HepG2 (cell line): ENCODE data around the gene EVC. TPM values are rescaled to one million over a fixed set of nuclear protein-coding genes. Genes with fewer than 3 reads are reported as not detected.

ENCODE experiments used
- ATAC-seq: fragments of 200-7000 bp; cut with Tn5 transposase; 3 replicates; pipeline ENCODE4 v1.9.1; 2020; ENCODE audit warnings: mild to moderate bottlenecking, moderate library complexity
- BruUV-seq: library from RNA; stranded (reverse); fragments of 400-500 nt; replicated peaks from 2 replicates; lab custom pipeline; 2021; lab: Mats Ljungman, UMichigan
- CTCF ChIA-PET: fragments of 300-600 bp; formaldehyde crosslinking; extraction: SDS; loops from one replicate; lab custom pipeline; 2021; ENCODE audit warnings: low total read pairs, inconsistent platforms, low intra/inter-chr PET ratio; lab: Yijun Ruan, JAX
- POLR2A ChIA-PET: fragments of 350-600 bp; sonication (Branson Sonifier 250); formaldehyde crosslinking; loops from one replicate; lab custom pipeline; 2020; ENCODE audit warnings: antibody characterized with exemption, inconsistent platforms; lab: Yijun Ruan, JAX
- DNase-seq: peaks from one replicate; pipeline ENCODE4 v3.0.0-alpha.2; 2015; ENCODE audit warnings: low spot score
- FAIRE-seq: peaks from 3 replicates; lab custom pipeline; 2011; peaks lifted over from hg19 to GRCh38; lab: Jason Lieb, UNC
- H2AFZ ChIP-seq: one replicate; pipeline ENCODE4 v1.6.1; 2011; ENCODE audit warnings: low read length, inconsistent platforms
- H3K27ac ChIP-seq: fragments of 300-600 bp; 3 replicates; pipeline ENCODE4 v1.8.0; 2011; ENCODE audit warnings: mixed run types, mild to moderate bottlenecking, mixed read lengths, low read length, inconsistent platforms; ENCODE audit not compliant: insufficient read depth; ENCODE audit errors: extremely low read length
- H3K27me3 ChIP-seq, 2 experiments: fragments of 200-600 bp in 1 of 2; 2 replicates in 1 of 2; 3 replicates in 1 of 2; pipeline versions ENCODE4 v1.6.0 to v1.8.0; 2011; ENCODE audit warnings: low read length in 2 of 2, mild to moderate bottlenecking in 2 of 2, moderate library complexity in 2 of 2, inconsistent platforms in 1 of 2; ENCODE audit not compliant: insufficient read depth in 2 of 2, control insufficient read depth in 1 of 2
- H3K36me3 ChIP-seq, 2 experiments: fragments of 200-600 bp in 1 of 2; replicated peaks in 1 of 2; 2 replicates in 1 of 2; 3 replicates in 1 of 2; pipeline versions ENCODE4 v1.5.1 to v1.8.0; 2011; ENCODE audit warnings: low read length in 2 of 2, inconsistent platforms in 1 of 2; ENCODE audit not compliant: insufficient read depth in 2 of 2, control insufficient read depth in 1 of 2
- H3K4me1 ChIP-seq: 2 replicates; pipeline ENCODE4 v1.5.1; 2012; ENCODE audit warnings: low read length, inconsistent platforms; ENCODE audit not compliant: insufficient read depth
- H3K4me2 ChIP-seq: 2 replicates; pipeline ENCODE4 v1.6.0; 2011; ENCODE audit warnings: low read depth, low read length, inconsistent platforms
- H3K4me3 ChIP-seq, 3 experiments: fragments of 200-600 bp in 1 of 3; sonication (generic), shearing (Covaris generic) in 1 of 3; replicated peaks in 1 of 3; 2 replicates each; pipeline ENCODE4 v1.5.1; 2011 to 2016; ENCODE audit warnings: low read length in 3 of 3, inconsistent platforms in 2 of 3, low read depth in 2 of 3, mild to moderate bottlenecking in 2 of 3, control low read depth in 1 of 3, mixed read lengths in 1 of 3; ENCODE audit not compliant: insufficient read depth in 1 of 3
- H3K79me2 ChIP-seq: one replicate; pipeline ENCODE4 v1.6.1; 2011; ENCODE audit warnings: low read length, inconsistent platforms; ENCODE audit not compliant: insufficient read depth
- H3K9ac ChIP-seq: 2 replicates; pipeline ENCODE4 v1.6.0; 2011; ENCODE audit warnings: mild to moderate bottlenecking, low read depth, low read length, inconsistent platforms; ENCODE audit not compliant: insufficient read depth
- H3K9me3 ChIP-seq: 2 replicates; pipeline ENCODE4 v1.5.1; 2012; ENCODE audit warnings: mild to moderate bottlenecking, low read length
- H4K20me1 ChIP-seq: 2 replicates; pipeline ENCODE4 v1.6.0; 2011; ENCODE audit warnings: inconsistent platforms, mild to moderate bottlenecking, low read length, moderate library complexity; ENCODE audit not compliant: insufficient read depth
- ASH2L ChIP-seq: fragments of 300-600, 200-600 bp; sonication (generic); IDR thresholded peaks from 2 replicates; pipeline ENCODE4 v1.7.0; 2017; ENCODE audit warnings: low read depth, mild to moderate bottlenecking, moderate library complexity, mixed read lengths, low read length; ENCODE audit not compliant: insufficient read length
- ELF4 ChIP-seq: sonication (generic); formaldehyde crosslinking; IDR thresholded peaks from 2 replicates; pipeline ENCODE4 v1.5.0; 2020; ENCODE audit warnings: missing genetic modification reagents, mild to moderate bottlenecking, moderate library complexity, borderline replicate concordance
- HMGA1 ChIP-seq: sonication (generic); formaldehyde crosslinking; conservative IDR thresholded peaks from 2 replicates; pipeline ENCODE4 v1.4.0; 2020; ENCODE audit warnings: missing genetic modification reagents
- KLF11 ChIP-seq: IDR thresholded peaks from 2 replicates; pipeline ENCODE4 v1.6.1; 2016; ENCODE audit warnings: missing compliant biosample characterization
- PHF21A ChIP-seq: sonication (generic); formaldehyde crosslinking; IDR thresholded peaks from 2 replicates; pipeline ENCODE4 v1.5.0; 2020; ENCODE audit warnings: mild to moderate bottlenecking, missing genetic modification reagents
- SMAD9 ChIP-seq: sonication (generic); formaldehyde crosslinking; IDR thresholded peaks from 2 replicates; pipeline ENCODE4 v1.5.1; 2020; ENCODE audit warnings: mild to moderate bottlenecking, missing genetic modification reagents
- SP5 ChIP-seq: IDR thresholded peaks from 2 replicates; pipeline ENCODE4 v1.6.1; 2016; ENCODE audit warnings: low read depth, borderline replicate concordance
- ZFP36L1 ChIP-seq: sonication (generic); formaldehyde crosslinking; IDR thresholded peaks from 2 replicates; pipeline ENCODE4 v1.8.0; 2022; ENCODE audit warnings: mild to moderate bottlenecking, missing genetic modification reagents, moderate library complexity
- ZNF451 ChIP-seq: sonication (generic); formaldehyde crosslinking; IDR thresholded peaks from 2 replicates; pipeline ENCODE4 v1.5.0; 2020; ENCODE audit warnings: mild to moderate bottlenecking, missing genetic modification reagents
- ZNF501 ChIP-seq: sonication (generic); formaldehyde crosslinking; IDR thresholded peaks from 2 replicates; pipeline ENCODE4 v1.5.1; 2020; ENCODE audit warnings: mild to moderate bottlenecking, moderate library complexity, missing genetic modification reagents
- ZNF720 ChIP-seq: sonication (generic); formaldehyde crosslinking; IDR thresholded peaks from 2 replicates; pipeline ENCODE4 v1.4.0; 2020; ENCODE audit warnings: missing genetic modification reagents
- ZNF724P ChIP-seq: sonication (generic); formaldehyde crosslinking; IDR thresholded peaks from 2 replicates; pipeline ENCODE4 v1.8.0; 2022; ENCODE audit warnings: missing genetic modification reagents, borderline replicate concordance
- ZNF780A ChIP-seq: sonication (generic); formaldehyde crosslinking; IDR thresholded peaks from 2 replicates; pipeline ENCODE4 v1.8.0; 2022; ENCODE audit warnings: mild to moderate bottlenecking, missing genetic modification reagents, moderate library complexity
- WGBS: methylation state at CpG from one replicate; pipeline ENCODE4 v1.1.6; 2017; ENCODE audit warnings: low lambda C conversion rate; 5-methylcytosine and 5-hydroxymethylcytosine counted together
- in situ Hi-C: cut with HindIII; loops from 2 replicates; pipeline ENCODE4 v1.10.0; 2017; ENCODE audit warnings: low pct_unique_long_range_greater_than_20kb; ENCODE audit not compliant: extremely low pct_ligation_motif_present
- intact Hi-C: fragments of 100-400 bp; cut with micrococcal nuclease; formaldehyde crosslinking; loops from one replicate; pipeline ENCODE4 v1.10.0; 2022; ENCODE audit not compliant: unreplicated experiment
- polyA plus RNA-seq, 8 experiments: library from polyadenylated mRNA; depleted of rRNA in 3 of 8; stranded (reverse) in 7 of 8; unstranded in 1 of 8; fragments of >200 nt; fragmentation: Illumina TruSeq in 4 of 8; extraction: Trizol in 4 of 8; gene quantifications; 2 replicates each; pipeline versions ENCODE4 v1.2.1 to v1.2.3, GENCODE V29; 2011 to 2016; ENCODE audit warnings: low read depth in 4 of 8, missing spikeins in 1 of 8, mixed read lengths in 1 of 8; ENCODE audit not compliant: insufficient read depth in 1 of 8
- total RNA-seq, 5 experiments: library from RNA; depleted of rRNA; stranded (reverse); fragments of >200 nt; fragmentation: Illumina TruSeq; extraction: Trizol; gene quantifications; 2 replicates each; pipeline ENCODE4 v1.2.3, GENCODE V29; 2016; ENCODE audit warnings: low read depth in 1 of 5
- TF ChIP-seq, protein P1 (sequence below): sonication (generic); formaldehyde crosslinking; IDR thresholded peaks from 2 replicates; pipeline ENCODE4 v1.5.1; 2020; ENCODE audit warnings: mild to moderate bottlenecking, moderate library complexity, missing genetic modification reagents
- TF ChIP-seq, protein P2 (sequence below): sonication (generic); formaldehyde crosslinking; IDR thresholded peaks from 2 replicates; pipeline ENCODE4 v1.4.0; 2020; ENCODE audit warnings: mild to moderate bottlenecking, missing genetic modification reagents, borderline replicate concordance
- TF ChIP-seq, protein P3 (sequence below): sonication (generic); formaldehyde crosslinking; conservative IDR thresholded peaks from 2 replicates; pipeline ENCODE4 v1.4.0; 2020; ENCODE audit warnings: missing genetic modification reagents

EVC gene
- total and polyA plus RNA-seq, 2 of the 13 experiments (the other 11 are each of a cell fraction or from before 2014, with no cell fraction given) = 3.1 to 4.9 TPM

DNA sequence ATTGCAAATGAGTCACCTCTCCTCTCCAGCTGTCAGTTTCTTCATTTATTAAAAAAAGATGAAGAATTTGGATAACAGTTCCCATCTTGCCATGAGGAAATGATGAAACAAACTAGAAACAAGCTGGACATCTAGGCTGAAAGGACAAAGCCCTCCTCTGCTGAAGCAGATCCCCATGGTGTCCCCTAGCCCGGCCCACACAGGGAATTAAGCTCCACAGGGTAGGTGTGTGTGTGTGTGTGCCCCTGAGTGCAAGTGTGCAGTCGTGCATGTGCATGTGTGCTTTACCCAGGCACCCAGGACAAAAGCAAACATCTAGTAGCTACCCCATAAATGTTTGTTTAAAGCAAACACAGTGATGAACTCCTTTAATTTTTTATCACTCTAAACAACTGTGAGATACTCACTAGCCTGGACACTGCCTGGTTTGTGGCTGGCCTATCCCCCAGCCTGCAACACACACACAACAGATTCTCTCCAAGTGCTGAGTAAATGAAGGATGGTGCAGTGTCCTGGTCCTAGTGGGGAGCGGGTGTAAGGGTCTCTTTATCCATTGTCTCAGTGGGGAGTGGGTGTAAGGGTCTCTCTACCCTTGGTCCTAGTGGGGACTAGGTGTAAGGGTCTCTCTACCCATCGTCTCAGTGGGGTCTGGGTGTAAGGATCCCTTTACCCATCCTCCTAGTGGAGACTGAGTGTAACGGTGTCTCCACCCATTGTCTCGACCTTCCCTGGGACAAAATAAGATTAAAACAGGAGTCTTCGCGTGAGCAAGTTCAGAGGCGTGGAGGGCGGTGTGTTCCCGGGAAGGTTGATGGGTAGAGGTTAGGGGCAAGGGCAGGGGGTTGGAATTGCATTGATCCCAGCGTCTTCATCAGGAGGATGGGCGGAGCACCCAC lies 688 bp upstream of the EVC start:
- BruUV-seq = no TSS peak
- no peaks in the 10 kb centered on the region for H4K20me1 ChIP-seq
- DNase-seq = peak; percentile 20
- ChIA-PET POLR2A (interaction anchor here (2.6 kb wide), 1 partner anchor 11 kb away, joined by 11 read pairs; no protein-coding TSS in a partner anchor), CTCF (no interaction called here)
- no peak for FAIRE-seq
- H3K9ac ChIP-seq = no peak overlapping the region
- H3K79me2 ChIP-seq = peaks cover 6% of the 10 kb centered on the region
- H3K36me3 ChIP-seq = no peaks in the 10 kb centered on the region
- no peaks in the 10 kb centered on the region for H3K27me3 ChIP-seq
- 5% methylated on average over 10 of the region's 13 CpGs for WGBS
- intact Hi-C loops = no loop called here
- H3K4me3 ChIP-seq = peak overlapping the region; percentile 58 to 74 (median 72); a peak in 5 of 6 replicates
- H3K4me2 ChIP-seq = peak overlapping the region; percentile 96
- peaks cover 35% of the 10 kb centered on the region for H3K4me1 ChIP-seq
- H2AFZ ChIP-seq = peak overlapping the region; percentile 65
- H3K9me3 ChIP-seq = peaks cover 5% of the 10 kb centered on the region
- ATAC-seq = peak; percentile 68
- no peak overlapping the region for H3K27ac ChIP-seq
- in situ Hi-C loops = no loop called here
- TF ChIP-seq, protein P1, sequence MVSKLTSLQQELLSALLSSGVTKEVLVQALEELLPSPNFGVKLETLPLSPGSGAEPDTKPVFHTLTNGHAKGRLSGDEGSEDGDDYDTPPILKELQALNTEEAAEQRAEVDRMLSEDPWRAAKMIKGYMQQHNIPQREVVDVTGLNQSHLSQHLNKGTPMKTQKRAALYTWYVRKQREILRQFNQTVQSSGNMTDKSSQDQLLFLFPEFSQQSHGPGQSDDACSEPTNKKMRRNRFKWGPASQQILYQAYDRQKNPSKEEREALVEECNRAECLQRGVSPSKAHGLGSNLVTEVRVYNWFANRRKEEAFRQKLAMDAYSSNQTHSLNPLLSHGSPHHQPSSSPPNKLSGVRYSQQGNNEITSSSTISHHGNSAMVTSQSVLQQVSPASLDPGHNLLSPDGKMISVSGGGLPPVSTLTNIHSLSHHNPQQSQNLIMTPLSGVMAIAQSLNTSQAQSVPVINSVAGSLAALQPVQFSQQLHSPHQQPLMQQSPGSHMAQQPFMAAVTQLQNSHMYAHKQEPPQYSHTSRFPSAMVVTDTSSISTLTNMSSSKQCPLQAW = 0 out of 2 replicates have a peak, but pooled peaks have one; percentile 10
- TF ChIP-seq SP5 = no peak
- no peak for TF ChIP-seq HMGA1 (CRISPR knock-in tag)
- TF ChIP-seq ASH2L = peak; percentile 29
- TF ChIP-seq, protein P2, sequence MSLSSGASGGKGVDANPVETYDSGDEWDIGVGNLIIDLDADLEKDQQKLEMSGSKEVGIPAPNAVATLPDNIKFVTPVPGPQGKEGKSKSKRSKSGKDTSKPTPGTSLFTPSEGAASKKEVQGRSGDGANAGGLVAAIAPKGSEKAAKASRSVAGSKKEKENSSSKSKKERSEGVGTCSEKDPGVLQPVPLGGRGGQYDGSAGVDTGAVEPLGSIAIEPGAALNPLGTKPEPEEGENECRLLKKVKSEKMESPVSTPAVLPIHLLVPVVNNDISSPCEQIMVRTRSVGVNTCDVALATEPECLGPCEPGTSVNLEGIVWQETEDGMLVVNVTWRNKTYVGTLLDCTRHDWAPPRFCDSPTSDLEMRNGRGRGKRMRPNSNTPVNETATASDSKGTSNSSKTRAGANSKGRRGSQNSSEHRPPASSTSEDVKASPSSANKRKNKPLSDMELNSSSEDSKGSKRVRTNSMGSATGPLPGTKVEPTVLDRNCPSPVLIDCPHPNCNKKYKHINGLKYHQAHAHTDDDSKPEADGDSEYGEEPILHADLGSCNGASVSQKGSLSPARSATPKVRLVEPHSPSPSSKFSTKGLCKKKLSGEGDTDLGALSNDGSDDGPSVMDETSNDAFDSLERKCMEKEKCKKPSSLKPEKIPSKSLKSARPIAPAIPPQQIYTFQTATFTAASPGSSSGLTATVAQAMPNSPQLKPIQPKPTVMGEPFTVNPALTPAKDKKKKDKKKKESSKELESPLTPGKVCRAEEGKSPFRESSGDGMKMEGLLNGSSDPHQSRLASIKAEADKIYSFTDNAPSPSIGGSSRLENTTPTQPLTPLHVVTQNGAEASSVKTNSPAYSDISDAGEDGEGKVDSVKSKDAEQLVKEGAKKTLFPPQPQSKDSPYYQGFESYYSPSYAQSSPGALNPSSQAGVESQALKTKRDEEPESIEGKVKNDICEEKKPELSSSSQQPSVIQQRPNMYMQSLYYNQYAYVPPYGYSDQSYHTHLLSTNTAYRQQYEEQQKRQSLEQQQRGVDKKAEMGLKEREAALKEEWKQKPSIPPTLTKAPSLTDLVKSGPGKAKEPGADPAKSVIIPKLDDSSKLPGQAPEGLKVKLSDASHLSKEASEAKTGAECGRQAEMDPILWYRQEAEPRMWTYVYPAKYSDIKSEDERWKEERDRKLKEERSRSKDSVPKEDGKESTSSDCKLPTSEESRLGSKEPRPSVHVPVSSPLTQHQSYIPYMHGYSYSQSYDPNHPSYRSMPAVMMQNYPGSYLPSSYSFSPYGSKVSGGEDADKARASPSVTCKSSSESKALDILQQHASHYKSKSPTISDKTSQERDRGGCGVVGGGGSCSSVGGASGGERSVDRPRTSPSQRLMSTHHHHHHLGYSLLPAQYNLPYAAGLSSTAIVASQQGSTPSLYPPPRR (CRISPR knock-in tag) = 0 out of 2 replicates have a peak, but pooled peaks have one; percentile 24
- 0 out of 2 replicates have a peak, but pooled peaks have one; percentile 40 for TF ChIP-seq ZNF501 (CRISPR knock-in tag)
- no peak for TF ChIP-seq ZNF780A
- TF ChIP-seq ZFP36L1 (CRISPR knock-in tag) = no peak
- TF ChIP-seq ELF4 = no peak
- TF ChIP-seq KLF11 (CRISPR knock-in tag) = no peak
- TF ChIP-seq SMAD9 (CRISPR knock-in tag) = no peak
- TF ChIP-seq, protein P3, sequence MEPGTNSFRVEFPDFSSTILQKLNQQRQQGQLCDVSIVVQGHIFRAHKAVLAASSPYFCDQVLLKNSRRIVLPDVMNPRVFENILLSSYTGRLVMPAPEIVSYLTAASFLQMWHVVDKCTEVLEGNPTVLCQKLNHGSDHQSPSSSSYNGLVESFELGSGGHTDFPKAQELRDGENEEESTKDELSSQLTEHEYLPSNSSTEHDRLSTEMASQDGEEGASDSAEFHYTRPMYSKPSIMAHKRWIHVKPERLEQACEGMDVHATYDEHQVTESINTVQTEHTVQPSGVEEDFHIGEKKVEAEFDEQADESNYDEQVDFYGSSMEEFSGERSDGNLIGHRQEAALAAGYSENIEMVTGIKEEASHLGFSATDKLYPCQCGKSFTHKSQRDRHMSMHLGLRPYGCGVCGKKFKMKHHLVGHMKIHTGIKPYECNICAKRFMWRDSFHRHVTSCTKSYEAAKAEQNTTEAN (CRISPR knock-in tag) = peak; percentile 87
- TF ChIP-seq ZNF720 (CRISPR knock-in tag) = no peak
- peak; percentile 52; the same call in 1 of the 2 replicates for TF ChIP-seq PHF21A (CRISPR knock-in tag)
- TF ChIP-seq ZNF451 (CRISPR knock-in tag) = no peak
- no peak for TF ChIP-seq ZNF724P (CRISPR knock-in tag)
